ENCODE results near the gene PGK1.

- no peak for TF ChIP-seq CEBPB (IDR thresholded peaks at IDR 0.05)
- no peak for TF ChIP-seq NFIC (IDR thresholded peaks at IDR 0.05)
- TF ChIP-seq USF1 (IDR thresholded peaks at IDR 0.05) = no peak
These were observed 20.3 kb downstream of the PGK1 start for GRCh38 chrX:78124307-78124706.

All from Ishikawa (cell line).